ENCODE data around the gene PAM16.

DNA sequence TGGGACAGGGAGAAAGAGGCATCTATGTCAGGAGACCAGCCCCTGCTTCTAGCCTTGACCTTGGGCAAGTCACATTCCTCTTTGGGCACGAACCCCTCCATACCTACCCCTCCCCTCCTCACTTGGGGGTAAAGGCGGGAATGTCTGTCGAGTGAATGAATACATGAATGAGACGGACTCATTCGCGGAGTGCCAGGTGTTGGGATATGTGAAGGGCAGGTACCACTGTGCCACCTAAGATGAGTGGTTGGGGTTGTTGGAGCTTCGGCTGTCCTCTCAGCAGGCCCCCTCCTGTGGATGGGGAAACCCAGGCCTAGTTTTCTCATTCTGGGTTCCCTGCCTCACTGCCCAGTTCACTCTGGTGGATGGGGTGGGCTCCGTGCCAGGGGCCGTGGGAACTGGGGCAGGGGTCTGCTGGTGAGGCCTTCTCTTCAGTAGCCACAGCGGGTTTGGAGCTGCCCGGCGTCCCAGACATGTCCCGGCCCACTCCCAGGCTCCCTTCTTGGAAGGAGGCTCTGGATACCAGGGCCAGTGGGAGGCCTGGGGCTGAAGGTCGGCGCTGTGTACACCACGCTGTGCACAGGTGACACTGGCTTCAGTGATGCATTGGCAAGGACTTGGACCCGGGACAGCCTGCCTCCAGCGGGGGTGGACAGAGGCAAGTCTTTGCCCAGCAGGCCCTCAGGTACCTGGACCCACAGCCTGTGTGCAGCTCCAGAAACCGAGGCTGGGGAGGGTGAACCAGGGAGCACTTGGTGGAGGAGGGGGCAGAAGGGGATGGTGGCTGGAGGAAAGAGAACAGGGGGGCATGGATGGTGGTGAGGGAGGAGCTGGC is 29.6 kb downstream of the PAM16 start:
- TF ChIP-seq, protein P1, sequence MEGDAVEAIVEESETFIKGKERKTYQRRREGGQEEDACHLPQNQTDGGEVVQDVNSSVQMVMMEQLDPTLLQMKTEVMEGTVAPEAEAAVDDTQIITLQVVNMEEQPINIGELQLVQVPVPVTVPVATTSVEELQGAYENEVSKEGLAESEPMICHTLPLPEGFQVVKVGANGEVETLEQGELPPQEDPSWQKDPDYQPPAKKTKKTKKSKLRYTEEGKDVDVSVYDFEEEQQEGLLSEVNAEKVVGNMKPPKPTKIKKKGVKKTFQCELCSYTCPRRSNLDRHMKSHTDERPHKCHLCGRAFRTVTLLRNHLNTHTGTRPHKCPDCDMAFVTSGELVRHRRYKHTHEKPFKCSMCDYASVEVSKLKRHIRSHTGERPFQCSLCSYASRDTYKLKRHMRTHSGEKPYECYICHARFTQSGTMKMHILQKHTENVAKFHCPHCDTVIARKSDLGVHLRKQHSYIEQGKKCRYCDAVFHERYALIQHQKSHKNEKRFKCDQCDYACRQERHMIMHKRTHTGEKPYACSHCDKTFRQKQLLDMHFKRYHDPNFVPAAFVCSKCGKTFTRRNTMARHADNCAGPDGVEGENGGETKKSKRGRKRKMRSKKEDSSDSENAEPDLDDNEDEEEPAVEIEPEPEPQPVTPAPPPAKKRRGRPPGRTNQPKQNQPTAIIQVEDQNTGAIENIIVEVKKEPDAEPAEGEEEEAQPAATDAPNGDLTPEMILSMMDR (IDR thresholded peaks at IDR 0.05), result no peak
- TF ChIP-seq POLR2A (IDR thresholded peaks at IDR 0.05) (no peak), POLR2AphosphoS5 (IDR thresholded peaks at IDR 0.05) (no peak), EP300 (IDR thresholded peaks at IDR 0.05; ENCODE audit: low read depth) (no peak)
